ENCODE results near the gene TYSND1.

- no peak for TF ChIP-seq CTCF (IDR thresholded peaks at IDR 0.05)
- no peak for TF ChIP-seq POLR2A (IDR thresholded peaks at IDR 0.05)
These were observed 29.9 kb upstream of the TYSND1 start for GRCh38 chr10:70176441-70176840.
